Hair follicular keratinocyte (primary cell): ENCODE results near the gene TLR8. TPM values are rescaled to one million over a fixed set of nuclear protein-coding genes. Genes with fewer than 3 reads are reported as not detected.

Experiments
- total RNA-seq: library from RNA; depleted of rRNA; stranded (reverse); fragments of >200 nt; gene quantifications from 2 replicates; pipeline ENCODE4 v1.2.3, GENCODE V29; 2015

Gene TLR8
- total RNA-seq: not detected in 2 replicates

DNA sequence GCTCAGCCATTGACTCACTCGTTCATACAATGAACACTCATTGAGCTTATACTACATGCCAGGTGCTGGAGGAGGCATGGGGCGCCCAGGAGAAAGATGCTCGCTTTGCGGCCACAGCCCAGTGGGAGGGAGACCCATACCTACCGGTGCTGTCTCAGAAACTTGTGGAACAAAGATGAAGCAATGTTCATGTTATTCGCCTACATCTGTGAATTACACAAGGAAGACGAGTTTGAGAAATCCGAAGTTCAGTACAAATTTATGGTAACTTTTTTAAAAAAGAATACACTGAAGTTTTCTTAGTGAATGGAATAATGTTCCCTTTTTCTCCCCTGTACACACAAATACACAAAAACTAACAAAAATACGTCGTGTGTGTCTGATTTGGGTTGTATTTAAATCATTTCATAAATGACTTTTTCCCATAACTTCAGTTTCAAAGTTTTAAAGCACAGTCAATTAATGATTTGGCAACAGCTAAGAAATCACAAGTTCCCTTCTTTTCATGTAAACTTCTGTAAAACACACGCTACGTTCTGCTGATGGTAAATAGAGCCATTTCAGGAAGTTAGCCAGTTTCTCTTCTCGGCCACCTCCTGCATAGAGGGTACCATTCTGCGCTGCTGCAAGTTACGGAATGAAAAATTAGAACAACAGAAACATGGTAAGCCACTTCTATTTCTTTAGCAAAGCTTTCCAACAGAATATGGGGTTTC is at the start of gene TLR8:
Gene TLR8, plus strand, starts transcription at position 575 of the 716 bp plus-strand sequence. Its CDS starts 87 bp downstream, at position 662.

GRCh38 chrX:12866451-12867377 is 39.7 kb upstream of the TLR8 start, which contains the start of gene TLR7:
TLR7 (plus strand) TSS chrX:12867072; CDS start chrX:12867579, 507 bp downstream.

Other genes starting within 250 kb of the TLR8 start
- 38.0 and 42.1 TPM in 2 replicates for gene PRPS2, start 115.2 kb upstream of the TLR8 start, total RNA-seq
- not detected in 2 replicates for gene TLR7, start 39.5 kb upstream of the TLR8 start, total RNA-seq
- 1,472 and 2,608 TPM in 2 replicates for gene TMSB4X, start 68.5 kb downstream of the TLR8 start, total RNA-seq
- gene FAM9C, start 138.0 kb downstream of the TLR8 start, total RNA-seq: not detected in 2 replicates